Measurements from ENCODE around the gene ATG10.
"Not testable (repeated sequence)": the region's sequence is repeated elsewhere in the genome, so short reads cannot be mapped to it uniquely, and the experiment has no call there.

The ATG10 gene

DNA sequence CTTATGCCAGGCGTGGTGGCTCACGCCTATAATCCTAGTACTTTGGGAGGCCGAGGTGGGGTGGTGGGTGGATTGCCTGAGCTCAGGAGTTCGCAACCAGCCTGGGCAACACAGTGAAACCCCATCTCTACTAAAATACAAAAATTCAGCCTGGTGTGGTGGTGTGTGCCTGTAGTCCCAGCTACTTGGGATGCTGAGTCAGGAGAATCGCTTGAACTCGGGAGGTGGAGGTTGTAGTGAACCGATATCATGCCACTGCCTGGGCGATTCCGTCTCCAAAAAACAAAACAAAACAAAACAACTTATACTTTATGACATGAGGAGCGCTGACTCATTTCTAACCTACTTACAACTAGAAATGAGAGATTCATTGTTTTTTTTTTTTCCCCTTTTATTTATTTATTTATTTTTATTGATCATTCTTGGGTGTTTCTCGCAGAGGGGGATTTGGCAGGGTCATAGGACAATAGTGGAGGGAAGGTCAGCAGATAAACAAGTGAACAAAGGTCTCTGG is 10.4 kb downstream of the ATG10 start:
- not testable (repeated sequence) for DNase-seq (ENCODE audit: low read depth)

DNA sequence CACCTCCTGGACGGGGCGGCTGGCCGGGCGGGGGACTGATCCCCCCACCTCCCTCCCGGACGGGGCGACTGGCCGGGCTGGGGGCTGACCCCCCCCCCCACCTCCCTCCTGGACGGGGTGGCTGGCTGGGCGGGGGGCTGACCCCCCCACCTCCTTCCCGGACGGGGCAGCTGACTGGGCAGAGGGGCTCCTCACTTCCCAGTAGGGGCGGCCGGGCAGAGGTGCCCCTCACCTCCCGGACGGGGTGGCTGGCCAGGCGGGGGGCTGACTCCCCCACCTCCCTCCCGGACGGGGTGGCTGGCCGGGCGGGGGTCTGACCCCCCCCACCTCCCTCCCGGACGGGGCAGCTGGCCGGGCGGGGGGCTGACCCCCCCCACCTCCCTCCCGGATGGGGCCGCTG is 11.3 kb downstream of the ATG10 start:
- not testable (repeated sequence) for DNase-seq (ENCODE audit: low read depth)

DNA sequence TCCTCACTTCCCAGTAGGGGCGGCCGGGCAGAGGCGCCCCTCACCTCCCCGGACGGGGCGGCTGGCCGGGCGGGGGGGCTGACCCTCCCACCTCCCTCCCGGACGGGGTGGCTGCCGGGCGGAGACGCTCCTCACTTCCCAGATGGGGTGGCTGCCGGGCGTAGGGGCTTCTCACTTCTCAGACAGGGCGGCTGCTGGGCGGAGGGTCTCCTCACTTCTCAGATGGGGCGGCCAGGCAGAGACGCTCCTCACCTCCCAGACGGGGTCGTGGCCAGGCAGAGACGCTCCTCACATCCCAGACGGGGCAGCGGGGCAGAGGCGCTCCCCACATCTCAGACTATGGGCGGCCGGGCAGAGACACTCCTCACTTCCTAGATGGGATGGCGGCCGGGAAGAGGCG is 11.7 kb downstream of the ATG10 start:
- not testable (repeated sequence) for DNase-seq (ENCODE audit: low read depth)

DNA sequence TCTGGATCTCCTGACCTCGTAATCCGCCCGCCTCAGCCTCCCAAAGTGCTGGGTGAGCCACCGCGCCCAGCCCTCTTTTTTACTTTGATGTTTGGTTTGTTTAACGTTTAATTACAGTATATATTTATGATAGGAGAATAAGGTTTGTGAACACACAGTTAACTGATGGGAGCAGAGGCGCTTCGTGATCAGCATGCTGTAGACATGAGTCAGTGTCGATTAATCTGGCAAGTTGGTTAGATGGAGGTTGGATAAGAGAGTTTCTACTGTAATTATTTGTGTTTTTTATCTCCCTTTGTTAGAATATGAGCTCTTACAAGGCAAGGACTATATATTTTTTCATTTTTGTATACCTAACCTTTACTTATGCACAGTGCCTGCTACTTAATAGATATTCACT is 14.3 kb downstream of the ATG10 start:
- peak; percentile 52 for DNase-seq (ENCODE audit: low read depth)

DNA sequence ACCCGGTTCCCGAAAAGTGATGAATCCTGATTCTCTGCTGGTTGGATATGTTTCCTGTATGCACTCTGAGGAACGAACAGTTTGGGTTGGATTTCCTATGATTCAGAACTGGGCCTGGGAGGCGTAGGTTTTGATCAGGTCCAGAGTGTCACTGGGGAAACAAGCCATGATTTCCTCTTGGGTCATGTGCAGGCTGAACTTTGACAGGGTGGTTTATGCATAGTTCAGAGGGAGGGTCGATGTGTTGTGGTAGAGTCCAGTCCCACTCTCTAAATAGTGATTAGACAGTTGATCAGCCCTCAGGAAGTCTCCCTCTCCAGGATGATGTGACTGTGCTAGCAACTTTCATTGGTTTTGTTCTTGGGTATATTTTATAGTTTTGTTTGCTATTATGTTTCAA is 17.4 kb downstream of the ATG10 start:
- DNase-seq (ENCODE audit: low read depth) = no peak

DNA sequence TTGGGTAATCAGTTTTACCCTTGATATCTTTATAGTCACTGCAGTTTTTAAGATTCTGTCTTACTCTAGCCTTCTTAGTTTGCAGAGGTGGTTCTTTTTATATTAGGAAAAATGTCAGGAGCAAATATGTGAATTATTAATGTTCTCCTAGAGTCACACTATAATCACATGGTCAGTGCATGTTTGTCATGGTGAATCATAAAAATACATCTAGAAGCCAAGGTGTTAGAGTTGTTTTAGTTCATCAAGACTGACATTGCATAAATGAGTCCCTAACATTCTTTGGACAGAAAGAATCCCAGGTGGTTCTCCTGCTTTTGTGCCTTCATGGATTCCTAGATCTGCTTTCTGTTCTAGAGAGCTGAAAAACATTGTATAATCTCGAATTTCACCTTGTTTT is 22.9 kb downstream of the ATG10 start:
- peak; percentile 33 for DNase-seq (ENCODE audit: low read depth)

DNA sequence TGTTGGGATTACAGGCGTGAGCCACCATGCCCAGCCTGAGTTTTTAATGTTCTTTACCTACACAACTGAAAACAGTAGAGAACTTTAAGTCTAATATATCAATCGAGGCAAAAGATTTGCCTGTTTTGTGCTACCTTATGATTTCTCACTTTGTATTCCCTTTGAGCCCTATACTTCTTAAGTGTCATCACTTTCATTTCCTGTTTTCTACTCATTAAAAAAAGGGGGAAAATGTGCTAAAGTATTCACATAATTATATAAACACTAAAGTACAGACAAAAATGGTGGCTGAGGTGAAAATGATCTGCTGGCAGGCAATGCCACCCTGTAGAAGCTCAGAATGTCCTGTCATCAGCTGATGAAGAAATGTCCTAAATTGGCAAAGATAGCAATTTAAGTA is 23.6 kb downstream of the ATG10 start:
- no peak for DNase-seq (ENCODE audit: low read depth)

DNA sequence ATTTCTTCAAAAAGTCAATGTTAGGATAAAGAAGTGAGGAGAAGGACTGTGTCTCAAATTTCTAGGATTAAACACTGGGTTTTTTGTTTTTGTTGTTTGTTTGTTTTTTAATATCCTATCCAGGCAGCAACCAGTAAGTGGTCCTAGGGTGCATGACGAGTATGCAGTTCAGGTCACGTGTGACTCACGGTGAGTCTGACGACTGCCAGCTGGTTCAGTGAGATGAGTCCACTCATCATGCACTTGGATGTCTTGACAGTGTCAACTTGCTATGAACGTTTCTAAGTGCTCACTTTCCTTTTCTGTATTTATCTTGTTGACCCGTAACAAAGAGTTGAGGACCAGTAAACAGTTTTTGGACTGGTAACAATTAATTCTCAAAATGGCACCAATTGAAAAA is 32.7 kb downstream of the ATG10 start:
- DNase-seq (ENCODE audit: low read depth) = peak; percentile 56

DNA sequence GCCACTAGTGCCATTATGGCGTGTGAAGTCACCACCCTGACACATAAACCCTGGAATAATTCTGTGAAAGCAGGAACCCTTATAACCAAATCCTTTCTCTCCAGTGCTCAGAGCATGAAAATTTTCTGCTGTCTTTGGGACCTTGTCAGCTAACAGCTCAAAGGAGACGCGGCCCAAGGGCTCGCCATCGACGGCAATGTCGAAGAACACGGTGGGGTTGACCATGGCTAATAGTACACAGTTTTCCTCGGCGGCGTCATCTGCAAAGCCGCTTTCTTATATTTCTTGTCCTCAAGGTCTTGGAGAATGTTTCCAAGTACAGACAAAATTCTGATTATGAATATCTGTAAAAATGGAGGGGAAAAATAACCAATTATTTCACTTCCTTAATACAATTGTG is 38.0 kb downstream of the ATG10 start:
- not testable (repeated sequence) for DNase-seq (ENCODE audit: low read depth)

DNA sequence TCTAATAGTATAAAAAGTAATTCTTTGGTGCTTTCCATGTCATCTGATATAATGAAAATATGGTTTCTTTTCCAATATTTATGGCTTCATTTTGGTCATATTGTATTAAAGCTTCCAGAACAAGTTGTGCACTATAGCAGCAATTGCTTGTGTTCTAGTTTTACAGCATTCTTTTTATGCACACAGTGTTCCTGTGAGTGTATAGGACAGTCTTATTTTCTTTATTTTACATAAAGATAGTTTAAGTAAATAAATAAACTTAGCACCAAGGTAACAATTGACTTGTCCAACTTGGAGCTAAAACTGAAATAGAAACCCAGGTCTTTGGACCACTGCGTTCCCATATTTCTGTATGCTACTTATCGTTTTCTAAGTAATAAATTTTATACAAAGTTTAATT is 38.9 kb downstream of the ATG10 start:
- no peak for DNase-seq (ENCODE audit: low read depth)

DNA sequence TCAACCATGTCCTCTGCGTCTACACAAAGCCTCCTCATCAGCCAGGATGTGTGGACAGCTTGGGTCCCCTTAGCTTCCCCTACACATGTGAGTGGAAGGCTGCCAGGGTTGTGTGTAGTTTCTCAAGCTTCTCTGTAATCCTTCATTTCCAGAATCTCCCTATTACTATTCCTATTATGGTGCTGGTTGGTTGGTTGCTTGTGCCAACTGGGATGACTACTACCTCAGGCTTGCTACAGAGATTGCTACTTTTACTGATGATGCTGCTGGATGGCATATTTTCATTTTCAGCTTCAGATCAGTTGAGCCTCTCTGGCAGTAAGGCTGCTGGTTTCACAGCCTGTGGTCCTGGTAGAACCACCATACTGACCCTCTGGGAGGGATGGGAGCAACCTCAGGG is 39.9 kb downstream of the ATG10 start:
- DNase-seq (ENCODE audit: low read depth) = peak; percentile 31

DNA sequence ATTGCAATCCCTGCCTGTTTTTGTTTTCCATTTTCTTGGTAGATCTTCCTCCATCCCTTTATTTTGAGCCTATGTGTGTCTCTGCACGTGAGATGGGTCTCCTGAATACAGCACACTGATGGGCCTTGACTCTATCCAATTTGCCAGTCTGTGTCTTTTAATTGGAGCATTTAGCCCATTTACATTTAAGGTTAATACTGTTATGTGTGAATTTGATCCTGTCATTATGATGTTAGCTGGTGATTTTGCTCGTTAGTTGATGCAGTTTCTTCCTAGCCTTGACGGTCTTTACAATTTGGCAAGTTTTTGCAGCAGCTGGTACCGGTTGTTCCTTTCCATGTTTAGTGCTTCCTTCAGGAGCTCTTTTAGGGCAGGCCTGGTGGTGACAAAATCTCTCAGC is 42.8 kb downstream of the ATG10 start:
- not testable (repeated sequence) for DNase-seq (ENCODE audit: low read depth)

DNA sequence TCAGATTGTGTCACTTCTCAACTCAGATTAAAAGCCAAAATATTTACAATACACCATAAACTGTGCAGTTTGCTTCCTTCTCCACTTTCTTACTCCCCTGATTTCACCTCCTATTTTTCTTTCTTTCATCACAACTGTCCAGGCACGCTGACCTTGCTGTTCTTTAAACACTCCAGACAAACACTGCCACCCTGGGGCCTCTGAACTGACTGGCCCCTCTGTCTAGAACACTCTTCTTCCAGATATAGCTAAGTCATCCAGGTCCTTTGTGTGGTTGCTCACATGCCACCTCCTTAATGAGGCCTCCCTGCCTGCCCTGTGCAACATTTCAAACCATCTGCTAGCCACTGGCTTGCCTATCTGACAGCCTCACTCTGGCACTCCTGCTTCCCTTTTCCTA is 46.6 kb downstream of the ATG10 start:
- peak; percentile 15 for DNase-seq (ENCODE audit: low read depth)

DNA sequence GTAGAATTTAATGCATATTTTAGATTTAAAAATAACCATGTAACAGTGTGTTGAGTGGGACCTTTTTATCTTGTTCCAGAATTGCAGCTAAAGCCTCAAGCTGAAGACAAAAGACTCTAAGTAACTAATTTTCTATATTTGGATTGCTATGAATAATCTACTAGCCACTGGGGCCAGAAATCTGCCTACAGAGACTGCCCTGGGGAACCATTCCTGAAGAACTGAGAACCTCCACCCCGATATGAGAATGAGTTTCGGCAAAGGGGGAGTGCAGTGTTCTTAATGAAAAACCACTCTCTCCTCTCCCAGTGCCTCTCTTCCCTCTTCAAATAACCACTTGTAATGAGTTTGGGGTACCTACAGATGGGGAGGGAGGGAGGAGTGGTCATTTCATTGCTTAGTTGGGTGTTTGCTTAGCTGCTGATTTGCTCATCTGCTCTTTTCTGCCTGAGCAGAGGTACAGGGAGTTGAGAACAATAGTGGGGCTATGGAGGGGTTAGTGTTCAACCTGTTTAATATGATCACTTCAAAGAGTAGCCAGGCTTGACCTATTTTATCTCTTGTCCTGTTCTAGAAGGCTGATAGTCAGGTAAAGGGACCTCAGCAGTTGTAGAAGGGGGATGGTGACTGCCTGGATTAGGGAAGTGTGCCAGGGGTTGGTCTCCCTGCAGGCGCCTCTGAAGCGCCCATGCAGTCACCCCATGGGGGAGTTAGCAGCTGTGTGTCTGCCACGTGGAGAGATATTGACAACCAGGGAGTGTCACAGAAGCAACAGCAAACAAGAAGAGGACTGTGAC is 47.7 kb downstream of the ATG10 start:
- no peak for DNase-seq (ENCODE audit: low read depth)

DNA sequence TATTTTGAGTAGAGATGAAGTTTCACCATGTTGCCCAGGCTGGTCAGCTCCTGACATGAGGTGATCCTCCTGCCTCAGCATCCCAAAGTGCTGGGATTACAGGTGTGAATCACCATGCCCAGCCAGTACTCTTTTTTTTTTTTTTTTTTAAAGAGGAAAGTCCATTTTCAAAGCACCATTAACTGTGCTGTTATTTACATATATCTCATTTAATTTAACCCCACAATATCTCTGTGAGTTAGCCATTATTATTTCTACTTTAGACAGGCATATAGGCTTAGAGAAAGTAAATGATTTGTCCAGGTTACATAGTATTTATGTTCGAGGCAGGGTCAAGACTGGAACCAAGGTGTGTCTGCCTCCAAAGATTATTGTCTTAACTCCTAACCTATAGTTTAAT is 50.7 kb downstream of the ATG10 start:
- DNase-seq (ENCODE audit: low read depth) = no peak

DNA sequence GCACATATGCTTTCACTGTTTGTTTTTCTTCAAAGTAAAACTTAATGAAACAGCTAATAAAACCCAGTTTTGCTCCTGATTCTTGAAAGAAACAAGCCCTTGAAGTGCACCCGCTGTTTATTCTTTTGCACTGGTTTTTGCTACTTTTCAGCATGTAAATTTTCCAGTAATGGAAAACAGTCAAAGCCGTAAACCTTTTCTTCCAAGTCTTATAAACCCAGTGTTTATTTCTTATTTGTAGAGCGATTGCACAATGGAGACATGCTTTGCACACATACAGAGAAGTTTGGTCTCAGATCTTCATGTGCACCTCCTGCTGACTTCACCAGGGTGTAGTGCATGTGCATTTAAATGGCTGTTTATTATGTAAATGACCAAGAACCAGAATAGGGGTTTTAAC is 51.8 kb downstream of the ATG10 start:
- DNase-seq (ENCODE audit: low read depth) = peak; percentile 67

DNA sequence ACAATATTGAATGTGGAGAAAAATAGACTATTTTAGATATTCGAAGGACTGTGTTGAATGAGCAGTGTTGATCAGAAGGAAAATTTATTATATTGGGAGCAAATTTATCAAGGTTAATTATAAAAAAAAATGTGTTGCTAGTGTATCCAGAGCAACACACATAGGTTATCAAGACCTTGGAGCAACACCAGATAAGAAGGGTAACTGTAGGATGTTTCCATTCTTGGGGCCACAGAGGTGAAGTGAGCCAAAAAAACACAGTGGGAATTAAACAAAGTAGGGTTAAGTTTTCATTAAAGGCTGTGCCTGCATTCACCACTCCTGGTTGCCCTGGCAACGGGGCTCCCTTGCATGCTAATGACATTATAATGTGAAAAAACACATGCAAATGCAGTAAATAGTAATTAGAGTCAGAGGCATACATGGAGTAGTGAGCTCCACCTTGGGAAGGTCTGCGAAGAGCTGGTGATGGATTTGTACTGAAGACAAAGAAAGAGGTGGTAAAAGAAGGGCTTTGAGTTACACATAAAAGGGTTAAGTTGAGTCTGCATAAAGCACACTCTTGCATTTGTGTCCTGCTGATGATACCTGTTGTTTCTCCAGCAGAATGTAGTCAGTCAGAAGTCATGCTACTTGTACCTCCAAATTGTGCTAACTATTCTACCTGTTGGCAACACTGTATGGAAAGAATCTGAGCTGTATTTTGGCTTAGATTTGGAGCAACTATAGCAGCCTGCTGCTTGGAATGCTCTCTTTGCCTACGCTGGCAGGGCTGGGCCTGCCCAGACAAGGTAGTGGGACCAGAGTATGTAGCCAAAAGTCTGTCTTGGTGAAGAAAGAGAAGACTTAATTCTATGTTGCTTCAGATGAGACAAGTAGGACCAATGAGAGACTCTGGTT is 59.6 kb downstream of the ATG10 start:
- no peak for DNase-seq (ENCODE audit: low read depth)

DNA sequence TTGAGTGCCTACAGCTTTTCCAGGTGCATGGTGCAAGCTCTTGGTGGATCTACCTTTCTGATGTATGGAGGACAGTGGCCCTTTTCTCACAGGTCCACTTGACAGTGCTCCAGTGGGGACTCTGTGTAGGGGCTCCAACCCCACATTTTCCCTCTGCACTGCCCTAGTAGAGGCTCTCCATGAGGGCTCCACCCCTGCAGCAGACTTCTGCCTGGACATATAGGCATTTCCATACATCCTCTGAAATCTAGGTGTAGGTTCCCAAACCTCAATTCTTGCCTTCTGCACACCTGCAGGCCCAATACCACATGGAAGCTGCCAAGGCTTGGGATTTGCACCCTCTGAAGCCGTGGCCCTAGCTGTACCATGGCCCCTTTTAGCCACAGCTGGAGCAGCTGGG is 71.1 kb downstream of the ATG10 start:
- not testable (repeated sequence) for DNase-seq (ENCODE audit: low read depth)

DNA sequence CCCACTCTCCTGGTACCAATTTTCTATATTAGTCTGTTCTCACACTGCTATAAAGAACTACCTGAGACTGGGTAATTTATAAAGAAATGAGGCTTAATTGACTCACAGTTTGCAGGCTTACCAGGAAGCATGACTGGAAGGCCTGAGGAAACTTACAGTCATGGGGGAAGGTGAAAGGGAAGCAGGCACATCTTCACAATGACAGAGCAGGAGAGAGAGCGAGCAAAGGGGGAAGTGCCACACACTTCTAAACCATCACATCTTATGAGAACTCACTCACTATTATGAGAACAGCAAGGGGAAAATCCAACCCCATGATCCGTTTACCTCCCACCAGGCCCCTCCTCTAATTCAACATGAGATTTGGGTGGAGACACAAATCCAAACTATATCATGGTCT is 72.2 kb downstream of the ATG10 start:
- DNase-seq (ENCODE audit: low read depth) = no peak

DNA sequence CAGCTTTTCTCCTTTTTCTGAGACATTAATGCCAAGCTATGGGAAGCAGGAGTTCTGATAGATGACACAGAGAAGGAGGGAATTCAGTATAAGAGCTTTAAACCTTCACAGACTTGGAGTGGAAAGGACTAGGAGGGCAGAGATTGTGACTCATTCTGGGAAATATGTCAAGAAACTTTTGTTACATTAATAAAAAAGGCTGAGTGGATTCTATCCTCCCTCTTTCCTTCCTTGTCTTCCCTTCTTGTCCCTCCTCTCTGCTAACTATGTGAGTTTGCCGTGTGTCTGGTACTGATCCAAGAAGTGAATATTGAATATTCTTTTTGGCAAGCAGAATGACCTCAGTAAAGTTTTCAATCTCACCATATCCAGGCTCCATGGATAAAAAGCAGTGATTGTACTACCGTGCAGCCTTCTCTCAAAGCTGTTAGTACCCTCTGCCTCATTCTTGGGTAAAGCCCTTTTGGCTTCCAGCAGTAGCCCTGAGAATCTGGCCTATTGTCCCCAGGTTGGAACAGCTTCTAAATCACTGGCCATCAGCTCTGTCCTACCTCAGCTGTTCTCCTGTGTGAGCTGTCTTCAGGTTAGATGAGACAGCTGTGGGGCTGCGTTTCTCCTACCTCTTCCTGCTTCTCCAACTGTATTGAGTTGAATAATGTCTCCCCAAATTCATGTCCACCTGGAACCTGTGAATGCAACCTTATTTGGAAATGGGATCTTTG is 73.9 kb downstream of the ATG10 start:
- peak; percentile 60 for DNase-seq (ENCODE audit: low read depth)

DNA sequence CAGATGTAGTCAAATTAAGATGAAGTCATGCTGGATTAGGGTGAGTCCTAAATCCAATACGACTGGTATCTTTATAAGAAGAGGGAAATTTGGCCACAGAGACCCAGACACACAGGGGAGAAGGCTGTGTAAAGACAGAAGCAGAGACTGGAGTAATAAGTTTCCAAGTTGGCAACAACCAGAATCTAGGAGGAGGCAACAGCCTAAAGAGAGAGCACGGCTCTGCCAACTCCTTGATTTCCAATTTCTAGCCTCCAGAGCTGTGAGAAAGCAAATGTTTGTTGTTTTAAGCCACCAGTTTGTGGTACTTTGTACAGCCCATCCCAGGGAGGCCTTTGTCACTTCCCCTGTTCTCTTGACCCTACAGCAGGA is 74.4 kb downstream of the ATG10 start:
- DNase-seq (ENCODE audit: low read depth) = no peak

DNA sequence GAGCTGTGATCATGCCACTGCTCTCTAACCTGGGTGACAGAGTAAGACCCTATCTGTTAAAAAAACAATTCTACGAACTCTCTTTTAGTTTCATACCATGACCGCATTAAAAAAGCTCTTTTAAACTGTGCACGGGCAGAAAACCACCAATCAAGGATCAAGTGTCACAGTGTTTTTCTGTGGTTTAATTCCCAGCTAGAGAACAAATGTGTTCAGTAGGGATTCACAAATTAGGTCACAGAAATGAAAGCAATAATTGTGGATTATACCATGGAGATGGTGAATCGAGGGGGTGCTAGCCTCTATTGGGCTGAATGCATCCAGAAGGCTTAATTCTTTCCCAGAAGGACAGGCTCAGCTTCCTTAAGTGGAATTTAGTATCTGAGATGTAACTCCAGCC is 79.1 kb downstream of the ATG10 start:
- no peak for DNase-seq (ENCODE audit: low read depth)
